ENCODE results near the gene ZNF200.

ZNF200 gene

DNA sequence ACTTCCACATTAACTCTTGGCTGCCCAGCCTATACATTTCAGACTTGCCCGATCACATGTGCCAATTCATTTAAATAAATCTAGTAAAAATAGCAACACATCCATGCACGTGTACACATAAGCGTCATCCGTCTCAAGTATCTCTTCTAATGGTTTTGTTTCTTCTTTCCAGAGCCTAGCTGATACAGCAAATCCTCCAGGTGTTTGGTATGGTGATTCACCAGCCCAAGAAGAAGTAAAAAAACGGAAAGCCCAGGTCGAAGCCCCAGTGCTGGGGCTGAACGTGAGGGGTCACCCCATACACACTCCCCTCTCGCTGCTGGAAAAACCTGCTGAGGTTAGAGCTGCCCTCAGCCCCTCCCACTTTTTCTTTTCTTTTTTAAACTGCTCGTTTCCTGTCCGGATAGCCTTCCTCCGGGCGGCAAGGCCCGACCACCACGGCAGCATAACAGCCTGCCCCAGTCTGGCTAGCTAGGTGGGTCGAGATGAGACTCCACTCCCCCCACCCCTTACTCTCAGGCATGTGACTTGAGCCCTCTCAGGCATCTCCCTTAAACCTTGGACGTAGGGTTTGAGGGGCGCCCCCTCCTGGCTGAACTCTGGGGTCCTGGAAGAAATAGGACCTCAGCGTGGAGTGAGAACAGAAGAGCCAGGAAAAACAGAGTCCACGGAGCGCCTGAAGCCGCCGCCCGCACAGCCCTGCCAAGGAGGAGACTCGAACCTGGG is 60.9 kb downstream of the ZNF200 start:
- no peak for DNase-seq
